ENCODE results near the gene CNTNAP5. TPM values are rescaled to one million over a fixed set of nuclear protein-coding genes. Genes with fewer than 3 reads are reported as not detected.

The CNTNAP5 gene
- total and polyA plus RNA-seq, 2 of the 8 experiments (the other 6 are each of a cell fraction or from before 2014, with no cell fraction given) = 0.11 to 0.76 TPM

GRCh38 chr2:124091721-124092120 is 66.6 kb downstream of the CNTNAP5 start (continued):
- TF ChIP-seq CHD7 (IDR thresholded peaks at IDR 0.05; ENCODE audit: insufficient replicate concordance, low read length) (no peak), KDM4A (IDR thresholded peaks at IDR 0.05; ENCODE audit: low read depth, low read length, severe bottlenecking) (no peak), CHD1 (IDR thresholded peaks at IDR 0.05; ENCODE audit: low read depth, low read length) (no peak), FOSL1 (IDR thresholded peaks at IDR 0.05; ENCODE audit: insufficient read depth, low read depth, low read length) (no peak), TAF7 (optimal IDR thresholded peaks at IDR 0.05; ENCODE audit: borderline replicate concordance, low read depth, low read length) (no peak), NANOG (IDR thresholded peaks at IDR 0.05; ENCODE audit: insufficient read depth, low read depth, low read length, poor library complexity, severe bottlenecking) (no peak), GTF2F1 (IDR thresholded peaks at IDR 0.05; ENCODE audit: borderline replicate concordance, low read depth, low read length) (no peak), HDAC2 (IDR thresholded peaks at IDR 0.05; ENCODE audit: borderline replicate concordance in 1 of 2, low read depth in 2 of 2, low read length in 2 of 2) (no peak), JUN (IDR thresholded peaks at IDR 0.05; ENCODE audit: low read depth, low read length) (no peak), TCF12 (IDR thresholded peaks at IDR 0.05; ENCODE audit: low read depth, low read length) (no peak)

All from H1 (cell line).